HCT116 (cell line): ENCODE data around the gene TROAP. TPM values are rescaled to one million over a fixed set of nuclear protein-coding genes. Genes with fewer than 3 reads are reported as not detected.

ENCODE experiments used
- ATAC-seq: fragments of 200-7000 bp; cut with Tn5 transposase; 2 replicates; pipeline ENCODE4 v1.9.1; 2020; ENCODE audit warnings: mild to moderate bottlenecking, moderate library complexity
- BruUV-seq: library from RNA; stranded (reverse); fragments of 400-500 nt; replicated peaks from 2 replicates; lab custom pipeline; 2021; lab: Mats Ljungman, UMichigan
- CTCF ChIA-PET: fragments of 300-600 bp; sonication (Branson Sonifier 250); formaldehyde crosslinking; loops from one replicate; lab custom pipeline; 2021; ENCODE audit warnings: antibody characterized with exemption; lab: Charles Lee
- POLR2A ChIA-PET: fragments of 300-600, 350-600 bp; sonication (Branson Sonifier 250); formaldehyde crosslinking; loops from one replicate; lab custom pipeline; 2021; ENCODE audit warnings: antibody characterized with exemption; lab: Charles Lee
- RAD21 ChIA-PET, 2 experiments: fragments of 300-600 bp; sonication (Branson Sonifier 250); formaldehyde crosslinking; loops; one replicate each; lab custom pipeline; 2023; ENCODE audit warnings: low total read pairs in 2 of 2; ENCODE audit not compliant: uncharacterized antibody in 2 of 2, unreplicated experiment in 2 of 2, low non-redundant PET in 1 of 2; lab: Charles Lee
- DNase-seq: peaks from one replicate; pipeline ENCODE4 v3.0.0-alpha.2; 2010; ENCODE audit warnings: low read depth, low spot score
- H2AFZ ChIP-seq: fragments of 200-600 bp; shearing (Covaris generic), sonication (generic); 2 replicates; pipeline ENCODE4 v1.6.1; 2017; ENCODE audit warnings: low read depth, mixed run types, mixed read lengths, antibody characterized with exemption, low read length; ENCODE audit not compliant: poor library complexity, severe bottlenecking
- H3K27ac ChIP-seq: 2 replicates; pipeline ENCODE4 v1.5.1; 2012; ENCODE audit warnings: low read depth, low read length
- H3K27me3 ChIP-seq: fragments of 200-600 bp; sonication (generic); 2 replicates; pipeline ENCODE4 v1.6.1; 2016; ENCODE audit warnings: mixed run types, low read length, mixed read lengths; ENCODE audit not compliant: insufficient read depth
- H3K36me3 ChIP-seq, 2 experiments: fragments of 200-500 bp in 1 of 2; fragments of 200-600 bp in 1 of 2; sonication (Bioruptor generic) in 1 of 2; sonication (generic) in 1 of 2; 2 replicates each; pipeline versions ENCODE4 v1.5.1 to v1.6.1; 2014 to 2016; ENCODE audit warnings: low read length in 2 of 2, inconsistent platforms in 1 of 2, mixed read lengths in 1 of 2, mixed run types in 1 of 2; ENCODE audit not compliant: insufficient read depth in 2 of 2, control insufficient read depth in 1 of 2
- H3K4me1 ChIP-seq, 2 experiments: fragments of 200-600 bp in 1 of 2; sonication (generic) in 1 of 2; 2 replicates each; pipeline versions ENCODE4 v1.5.1 to v1.6.1; 2012 to 2017; ENCODE audit warnings: low read length in 2 of 2, inconsistent platforms in 1 of 2, mild to moderate bottlenecking in 1 of 2, mixed read lengths in 1 of 2, mixed run types in 1 of 2, moderate library complexity in 1 of 2; ENCODE audit not compliant: insufficient read depth in 2 of 2, control insufficient read depth in 1 of 2
- H3K4me2 ChIP-seq: fragments of 200-600 bp; sonication (generic); 2 replicates; pipeline ENCODE4 v1.6.1; 2017; ENCODE audit warnings: mixed run types, low read length, mixed read lengths
- H3K4me3 ChIP-seq, 2 experiments: fragments of 200-600 bp in 1 of 2; sonication (generic) in 1 of 2; replicated peaks in 1 of 2; 2 replicates each; pipeline ENCODE4 v1.5.1; 2011 to 2016; ENCODE audit warnings: low read length in 2 of 2, control low read depth in 1 of 2, low read depth in 1 of 2, mild to moderate bottlenecking in 1 of 2, mixed read lengths in 1 of 2, mixed run types in 1 of 2
- H3K79me2 ChIP-seq: fragments of 200-600 bp; sonication (generic); 2 replicates; pipeline ENCODE4 v1.6.1; 2017; ENCODE audit warnings: mild to moderate bottlenecking, mixed run types, low read length, moderate library complexity, mixed read lengths; ENCODE audit not compliant: insufficient read depth
- H3K9ac ChIP-seq: fragments of 200-600 bp; sonication (generic); 2 replicates; pipeline ENCODE4 v1.6.1; 2016; ENCODE audit warnings: low read length, mixed read lengths
- H3K9me2 ChIP-seq: fragments of 200-600 bp; sonication (generic), shearing (Covaris generic); 2 replicates; pipeline ENCODE4 v1.6.1; 2017; ENCODE audit warnings: mixed run types, mild to moderate bottlenecking, moderate library complexity; ENCODE audit not compliant: insufficient read depth
- H3K9me3 ChIP-seq, 2 experiments: fragments of 200-500 bp in 1 of 2; fragments of 200-600 bp in 1 of 2; sonication (Bioruptor generic) in 1 of 2; sonication (generic) in 1 of 2; 2 replicates each; pipeline ENCODE4 v1.6.1; 2014 to 2017; ENCODE audit warnings: low read length in 2 of 2, mixed read lengths in 2 of 2, inconsistent platforms in 1 of 2, low read depth in 1 of 2, mild to moderate bottlenecking in 1 of 2, mixed run types in 1 of 2, moderate library complexity in 1 of 2; ENCODE audit not compliant: control insufficient read depth in 1 of 2, insufficient read depth in 1 of 2
- H4K20me1 ChIP-seq: fragments of 200-600 bp; sonication (generic), shearing (Covaris generic); 2 replicates; pipeline ENCODE4 v1.6.1; 2017; ENCODE audit warnings: mixed run types, mild to moderate bottlenecking, moderate library complexity; ENCODE audit not compliant: insufficient read depth
- CBX3 ChIP-seq: IDR thresholded peaks from 2 replicates; pipeline ENCODE4 v1.6.1; 2012; ENCODE audit warnings: low read depth
- EGR1 ChIP-seq: IDR thresholded peaks from 2 replicates; pipeline ENCODE4 v1.6.1; 2012; ENCODE audit warnings: low read depth
- JUND ChIP-seq: IDR thresholded peaks from 2 replicates; pipeline ENCODE4 v1.6.1; 2012
- POLR2A ChIP-seq: IDR thresholded peaks from 2 replicates; pipeline ENCODE4 v1.7.0; 2011; ENCODE audit warnings: borderline replicate concordance; ENCODE audit not compliant: insufficient read depth, insufficient read length; ENCODE audit errors: extremely low read depth
- POLR2AphosphoS5 ChIP-seq: IDR thresholded peaks from 2 replicates; pipeline ENCODE4 v1.6.1; 2011; ENCODE audit warnings: mild to moderate bottlenecking, low read depth, low read length, moderate library complexity
- RAD21 ChIP-seq: IDR thresholded peaks from 2 replicates; pipeline ENCODE4 v1.6.1; 2012; ENCODE audit warnings: low read depth, mild to moderate bottlenecking
- SRF ChIP-seq: IDR thresholded peaks from 2 replicates; pipeline ENCODE4 v1.6.1; 2012; ENCODE audit warnings: low read depth
- TCF7L2 ChIP-seq: IDR thresholded peaks from 2 replicates; pipeline ENCODE4 v1.7.0; 2011; ENCODE audit warnings: borderline replicate concordance, inconsistent platforms; ENCODE audit not compliant: insufficient read depth, insufficient read length; ENCODE audit errors: extremely low read depth
- ZFX ChIP-seq: fragments of 450-650 bp; IDR thresholded peaks from 2 replicates; pipeline ENCODE4 v1.6.1; 2017
- intact Hi-C: fragments of 100-400 bp; cut with micrococcal nuclease; formaldehyde crosslinking; loops from 2 replicates; pipeline ENCODE4 v1.10.0; 2022
- total RNA-seq: library from RNA; stranded (reverse); gene quantifications from one replicate; pipeline ENCODE4 v1.2.1, GENCODE V29; 2021; ENCODE audit not compliant: unreplicated experiment

Gene TROAP
- total RNA-seq, 1 experiment from 2014 or later, result 99.1 TPM

DNA sequence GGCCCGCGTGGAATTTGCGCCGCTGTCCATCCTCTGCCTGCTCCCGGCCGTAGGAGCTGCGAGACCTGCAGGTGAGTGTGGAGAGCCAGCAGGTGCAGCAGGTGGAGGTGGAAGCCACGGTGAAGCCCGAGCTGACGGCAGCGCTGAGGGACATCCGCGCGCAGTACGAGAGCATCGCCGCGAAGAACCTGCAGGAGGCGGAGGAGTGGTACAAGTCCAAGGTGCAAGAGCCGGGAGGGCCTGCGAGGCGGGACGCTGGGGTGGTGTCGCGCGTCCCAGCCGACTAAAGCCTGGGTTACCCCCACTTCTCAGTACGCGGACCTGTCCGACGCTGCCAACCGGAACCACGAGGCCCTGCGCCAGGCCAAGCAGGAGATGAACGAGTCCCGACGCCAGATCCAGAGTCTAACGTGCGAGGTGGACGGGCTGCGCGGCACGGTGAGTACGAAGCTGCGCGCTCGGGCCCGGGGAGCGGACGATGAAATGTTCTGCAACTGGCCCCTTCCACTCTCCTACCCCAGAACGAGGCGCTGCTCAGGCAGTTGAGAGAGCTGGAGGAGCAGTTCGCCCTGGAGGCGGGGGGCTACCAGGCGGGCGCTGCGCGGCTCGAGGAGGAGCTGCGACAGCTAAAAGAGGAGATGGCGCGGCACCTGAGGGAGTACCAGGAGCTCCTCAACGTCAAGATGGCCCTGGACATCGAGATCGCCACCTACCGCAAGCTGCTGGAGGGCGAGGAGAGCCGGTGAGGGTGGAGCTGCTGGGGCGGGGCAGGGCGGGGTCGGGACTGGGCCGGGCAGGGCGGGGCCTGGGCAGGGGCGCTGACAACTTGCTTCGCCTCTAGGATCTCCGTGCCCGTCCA lies 26.0 kb upstream of the TROAP start (continued):
- TF ChIP-seq TCF7L2, result no peak
- no peak for TF ChIP-seq EGR1
- TF ChIP-seq JUND, result no peak
- no peak for TF ChIP-seq CBX3
- peak; percentile 62 for TF ChIP-seq POLR2AphosphoS5
- TF ChIP-seq ZFX, result no peak

DNA sequence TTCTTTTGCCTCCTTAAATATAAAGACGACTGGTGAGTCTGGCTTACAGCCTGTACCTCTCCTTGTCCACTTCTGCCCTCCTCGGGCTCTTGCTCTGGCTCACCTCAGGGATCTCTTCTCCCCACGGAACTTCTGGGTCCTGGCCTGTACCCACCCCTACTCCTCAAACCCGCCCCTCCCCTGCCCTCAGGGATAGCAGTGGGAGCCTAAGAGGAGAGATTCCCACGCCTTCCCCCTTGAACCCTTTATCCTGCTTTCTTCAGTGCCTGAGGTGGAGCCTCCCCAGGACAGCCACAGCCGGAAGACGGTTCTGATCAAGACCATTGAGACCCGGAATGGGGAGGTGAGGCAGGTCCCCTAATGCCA lies 25.4 kb upstream of the TROAP start:
- Histone ChIP-seq H3K9me2 (no peaks in the 10 kb centered on the region), H3K27ac (no peak overlapping the region), H3K9ac (peak overlapping the region; percentile 32; the same call in 1 of the 2 replicates), H3K4me2 (peak overlapping the region; percentile 87), H3K36me3 (no peaks in the 10 kb centered on the region), H3K27me3 (no peaks in the 10 kb centered on the region), H3K4me3 (peak overlapping the region; percentile 39 to 47), H3K9me3 (no peaks in the 10 kb centered on the region), H3K79me2 (no peaks in the 10 kb centered on the region), H2AFZ (peak overlapping the region; percentile 48), H4K20me1 (no peaks in the 10 kb centered on the region), H3K4me1 (peaks cover 10 to 36% of the 10 kb centered on the region in 2 experiments; a peak in 3 of 4 replicates)
- no peak for TF ChIP-seq SRF
- TF ChIP-seq ZFX, result no peak
- TF ChIP-seq TCF7L2, result no peak
- no peak for TF ChIP-seq RAD21
- peak; percentile 28 for TF ChIP-seq POLR2A
- POLR2A ChIA-PET, result interaction anchor here (0.6 to 1.6 kb wide), 8 partner anchors 9 to 255 kb away, joined by 3 to 13 read pairs (median 4); partner anchors contain the start of gene TROAP
- CTCF ChIA-PET, result interaction anchor here (0.7 to 3.2 kb wide), 18 partner anchors 9 to 325 kb away, joined by 3 to 25 read pairs (median 6); partner anchors contain the start of genes C1QL4, DNAJC22, PRPF40B and SPATS2
- BruUV-seq, result TSS peak; percentile 95
- intact Hi-C loops, result loop anchor here (2.0 kb wide), 2 partner anchors 45 to 217 kb away; no protein-coding TSS in a partner anchor
- ATAC-seq, result peak; percentile 57
- no peak for DNase-seq
- RAD21 ChIA-PET, result interaction anchor here (0.8 to 1.5 kb wide), 2 partner anchors 25 kb away, joined by 3 read pairs; partner anchors contain the start of gene TROAP (in 1 of the 2)
